Measurements from ENCODE around the gene SPOCD1. TPM values are rescaled to one million over a fixed set of nuclear protein-coding genes. Genes with fewer than 3 reads are reported as not detected.

SPOCD1 gene
- total and polyA plus RNA-seq, 2 experiments from 2014 or later, result 0.73 to 1.3 TPM

DNA sequence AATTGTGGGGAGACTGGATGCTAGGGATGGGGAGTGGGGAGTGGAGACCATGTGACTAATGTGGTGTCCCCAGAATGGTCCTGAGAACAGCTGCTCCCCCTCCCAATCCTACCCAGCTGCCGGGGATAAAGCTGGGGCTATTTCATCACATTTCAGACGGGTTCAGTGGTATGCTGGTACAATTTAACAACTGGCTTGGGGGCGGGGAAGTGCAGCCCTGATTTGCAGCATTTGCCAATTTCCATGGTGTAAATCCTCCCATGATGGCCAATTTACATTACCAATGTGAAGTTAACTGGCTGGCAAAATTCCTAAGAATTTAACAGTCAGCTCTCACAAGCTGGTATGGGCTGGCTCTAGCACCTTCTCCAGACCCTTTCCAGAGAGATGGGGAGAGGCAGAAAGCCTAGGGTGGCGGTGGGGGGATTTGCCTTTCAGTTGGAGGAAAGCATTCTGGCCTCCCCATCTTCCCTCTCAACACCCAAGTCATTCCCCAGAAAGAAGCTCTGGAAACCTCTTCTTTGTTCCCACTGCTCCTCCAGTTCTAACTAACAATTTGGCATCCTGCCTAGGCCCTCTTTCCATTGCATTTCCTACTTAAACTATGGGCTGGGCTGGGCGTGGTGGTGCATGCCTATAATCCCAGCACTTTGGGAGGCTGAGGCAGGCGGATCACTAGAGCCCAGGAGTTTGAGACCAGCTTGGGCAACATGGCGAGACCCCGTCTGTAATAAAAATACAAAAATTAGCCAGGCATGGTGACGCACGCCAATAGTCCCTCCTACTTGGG, 40.4 kb downstream of the SPOCD1 start (continued):
- TF ChIP-seq, protein P1, sequence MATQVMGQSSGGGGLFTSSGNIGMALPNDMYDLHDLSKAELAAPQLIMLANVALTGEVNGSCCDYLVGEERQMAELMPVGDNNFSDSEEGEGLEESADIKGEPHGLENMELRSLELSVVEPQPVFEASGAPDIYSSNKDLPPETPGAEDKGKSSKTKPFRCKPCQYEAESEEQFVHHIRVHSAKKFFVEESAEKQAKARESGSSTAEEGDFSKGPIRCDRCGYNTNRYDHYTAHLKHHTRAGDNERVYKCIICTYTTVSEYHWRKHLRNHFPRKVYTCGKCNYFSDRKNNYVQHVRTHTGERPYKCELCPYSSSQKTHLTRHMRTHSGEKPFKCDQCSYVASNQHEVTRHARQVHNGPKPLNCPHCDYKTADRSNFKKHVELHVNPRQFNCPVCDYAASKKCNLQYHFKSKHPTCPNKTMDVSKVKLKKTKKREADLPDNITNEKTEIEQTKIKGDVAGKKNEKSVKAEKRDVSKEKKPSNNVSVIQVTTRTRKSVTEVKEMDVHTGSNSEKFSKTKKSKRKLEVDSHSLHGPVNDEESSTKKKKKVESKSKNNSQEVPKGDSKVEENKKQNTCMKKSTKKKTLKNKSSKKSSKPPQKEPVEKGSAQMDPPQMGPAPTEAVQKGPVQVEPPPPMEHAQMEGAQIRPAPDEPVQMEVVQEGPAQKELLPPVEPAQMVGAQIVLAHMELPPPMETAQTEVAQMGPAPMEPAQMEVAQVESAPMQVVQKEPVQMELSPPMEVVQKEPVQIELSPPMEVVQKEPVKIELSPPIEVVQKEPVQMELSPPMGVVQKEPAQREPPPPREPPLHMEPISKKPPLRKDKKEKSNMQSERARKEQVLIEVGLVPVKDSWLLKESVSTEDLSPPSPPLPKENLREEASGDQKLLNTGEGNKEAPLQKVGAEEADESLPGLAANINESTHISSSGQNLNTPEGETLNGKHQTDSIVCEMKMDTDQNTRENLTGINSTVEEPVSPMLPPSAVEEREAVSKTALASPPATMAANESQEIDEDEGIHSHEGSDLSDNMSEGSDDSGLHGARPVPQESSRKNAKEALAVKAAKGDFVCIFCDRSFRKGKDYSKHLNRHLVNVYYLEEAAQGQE (IDR thresholded peaks at IDR 0.05; ENCODE audit: unreplicated experiment), result no peak
- TF ChIP-seq, protein P2, sequence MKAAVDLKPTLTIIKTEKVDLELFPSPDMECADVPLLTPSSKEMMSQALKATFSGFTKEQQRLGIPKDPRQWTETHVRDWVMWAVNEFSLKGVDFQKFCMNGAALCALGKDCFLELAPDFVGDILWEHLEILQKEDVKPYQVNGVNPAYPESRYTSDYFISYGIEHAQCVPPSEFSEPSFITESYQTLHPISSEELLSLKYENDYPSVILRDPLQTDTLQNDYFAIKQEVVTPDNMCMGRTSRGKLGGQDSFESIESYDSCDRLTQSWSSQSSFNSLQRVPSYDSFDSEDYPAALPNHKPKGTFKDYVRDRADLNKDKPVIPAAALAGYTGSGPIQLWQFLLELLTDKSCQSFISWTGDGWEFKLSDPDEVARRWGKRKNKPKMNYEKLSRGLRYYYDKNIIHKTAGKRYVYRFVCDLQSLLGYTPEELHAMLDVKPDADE (IDR thresholded peaks at IDR 0.05), result no peak
- TF ChIP-seq, protein P3, sequence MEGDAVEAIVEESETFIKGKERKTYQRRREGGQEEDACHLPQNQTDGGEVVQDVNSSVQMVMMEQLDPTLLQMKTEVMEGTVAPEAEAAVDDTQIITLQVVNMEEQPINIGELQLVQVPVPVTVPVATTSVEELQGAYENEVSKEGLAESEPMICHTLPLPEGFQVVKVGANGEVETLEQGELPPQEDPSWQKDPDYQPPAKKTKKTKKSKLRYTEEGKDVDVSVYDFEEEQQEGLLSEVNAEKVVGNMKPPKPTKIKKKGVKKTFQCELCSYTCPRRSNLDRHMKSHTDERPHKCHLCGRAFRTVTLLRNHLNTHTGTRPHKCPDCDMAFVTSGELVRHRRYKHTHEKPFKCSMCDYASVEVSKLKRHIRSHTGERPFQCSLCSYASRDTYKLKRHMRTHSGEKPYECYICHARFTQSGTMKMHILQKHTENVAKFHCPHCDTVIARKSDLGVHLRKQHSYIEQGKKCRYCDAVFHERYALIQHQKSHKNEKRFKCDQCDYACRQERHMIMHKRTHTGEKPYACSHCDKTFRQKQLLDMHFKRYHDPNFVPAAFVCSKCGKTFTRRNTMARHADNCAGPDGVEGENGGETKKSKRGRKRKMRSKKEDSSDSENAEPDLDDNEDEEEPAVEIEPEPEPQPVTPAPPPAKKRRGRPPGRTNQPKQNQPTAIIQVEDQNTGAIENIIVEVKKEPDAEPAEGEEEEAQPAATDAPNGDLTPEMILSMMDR (conservative IDR thresholded peaks at IDR 0.05; ENCODE audit: low read depth in 2 of 2), result no peak
- TF ChIP-seq JUNB (IDR thresholded peaks at IDR 0.05; ENCODE audit: unreplicated experiment), result no peak

DNA sequence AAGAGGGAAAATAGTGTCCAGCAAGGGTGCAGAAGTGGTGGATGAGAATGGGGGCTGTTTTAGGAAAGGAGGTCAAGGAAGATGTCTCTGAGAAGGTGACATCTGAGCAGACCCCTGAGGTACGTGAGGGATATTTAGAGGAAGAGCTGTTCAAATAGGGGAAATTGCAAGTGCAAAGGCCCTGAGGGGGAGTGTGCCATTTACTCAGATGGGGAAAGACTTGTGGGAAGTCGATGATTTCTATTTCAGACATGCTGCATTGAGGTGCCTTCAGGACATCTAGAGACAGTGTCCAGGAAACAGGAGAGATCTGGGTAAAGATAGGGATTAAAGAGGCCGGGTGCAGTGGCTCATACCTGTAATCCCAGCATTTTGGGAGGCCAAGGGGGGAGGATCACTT, 41.3 kb downstream of the SPOCD1 start:
- H3K27ac Mint-ChIP-seq, result no peak overlapping the region
- peaks cover 58% of the 10 kb centered on the region for H3K27me3 Mint-ChIP-seq (ENCODE audit: insufficient read depth, low read depth, poor library complexity)
- no peaks in the 10 kb centered on the region for H3F3A ChIP-seq (replicated peaks; ENCODE audit: low read depth)
- ATAC-seq (no peak), DNase-seq (ENCODE audit: low spot score) (no peak)
- H3K36me3 Mint-ChIP-seq (ENCODE audit: low read depth), result no peaks in the 10 kb centered on the region; the same call in 2 of the 3 replicates
- peaks cover 5% of the 10 kb centered on the region; the same call in 1 of the 2 replicates for H3K4me1 ChIP-seq (ENCODE audit: insufficient read depth)
- H2AFZ ChIP-seq, result no peak overlapping the region
- H4K20me1 ChIP-seq (replicated peaks; ENCODE audit: insufficient read depth), result no peaks in the 10 kb centered on the region
- H3K27me3 ChIP-seq (ENCODE audit: insufficient read depth), result peaks cover 55% of the 10 kb centered on the region
- no peak overlapping the region for H3K4me2 ChIP-seq
- no peaks in the 10 kb centered on the region for H3K36me3 ChIP-seq (ENCODE audit: insufficient read depth)
- peaks cover 31% of the 10 kb centered on the region for H3K4me1 Mint-ChIP-seq
- H3K9me2 ChIP-seq (ENCODE audit: insufficient read depth), result no peaks in the 10 kb centered on the region
- H3K9me3 Mint-ChIP-seq, result no peaks in the 10 kb centered on the region; the same call in 2 of the 3 replicates
- H3K4me3 Mint-ChIP-seq, result no peak overlapping the region
- no peak overlapping the region for H3K4me3 ChIP-seq
- no peak overlapping the region for H3K27ac ChIP-seq (ENCODE audit: low read depth)
- no peaks in the 10 kb centered on the region for H3K79me2 ChIP-seq (replicated peaks; ENCODE audit: insufficient read depth)
- no peak for TF ChIP-seq CREB1 (CRISPR knock-in tag; IDR thresholded peaks at IDR 0.05; ENCODE audit: low read depth)
- no peak for TF ChIP-seq EZH2phosphoT487 (IDR thresholded peaks at IDR 0.05; ENCODE audit: unreplicated experiment)
- no peak for TF ChIP-seq JUNB (IDR thresholded peaks at IDR 0.05; ENCODE audit: unreplicated experiment)
- TF ChIP-seq NANOG (IDR thresholded peaks at IDR 0.05; ENCODE audit: borderline replicate concordance), result no peak
- TF ChIP-seq, protein P3 (conservative IDR thresholded peaks at IDR 0.05; ENCODE audit: low read depth in 2 of 2), result no peak
- TF ChIP-seq POLR2AphosphoS5 (IDR thresholded peaks at IDR 0.05; ENCODE audit: low read depth), result no peak
- TF ChIP-seq STAT1 (IDR thresholded peaks at IDR 0.05; ENCODE audit: unreplicated experiment), result no peak

All from GM23338 (cell line).